ENCODE results near the gene LFNG.

- TF ChIP-seq ZNF12 (CRISPR knock-in tag; IDR thresholded peaks at IDR 0.05) (no peak), CHD1 (IDR thresholded peaks at IDR 0.05; ENCODE audit: low read length) (no peak), ZBTB9 (CRISPR knock-in tag; IDR thresholded peaks at IDR 0.05) (no peak), CTCF (IDR thresholded peaks at IDR 0.05 in 2 of 3, conservative IDR thresholded peaks at IDR 0.05 in 1 of 3; ENCODE audit: insufficient read depth in 2 of 3, low read depth in 1 of 3, low read length in 3 of 3) (no peak), EZH2 (IDR thresholded peaks at IDR 0.05; ENCODE audit: borderline replicate concordance, low read depth, low read length) (no peak)
Measured at GRCh38 chr7:2559283-2559950, 39.8 kb downstream of the LFNG start.
